WTC11 (cell line): ENCODE measurements around the gene HS3ST1. TPM values are rescaled to one million over a fixed set of nuclear protein-coding genes. Genes with fewer than 3 reads are reported as not detected.

ENCODE experiments used
- ATAC-seq: fragments of 200-7000 bp; cut with Tn5 transposase; 2 replicates; pipeline ENCODE4 v1.10.0; 2021; ENCODE audit warnings: mild to moderate bottlenecking, moderate library complexity
- CTCF ChIA-PET: fragments of 300-600 bp; sonication (Branson Sonifier 250); formaldehyde crosslinking; loops from one replicate; lab custom pipeline; 2021; ENCODE audit warnings: antibody characterized with exemption; lab: Charles Lee
- POLR2A ChIA-PET: fragments of 350-600 bp; sonication (Branson Sonifier 250); formaldehyde crosslinking; loops from one replicate; lab custom pipeline; 2021; ENCODE audit warnings: antibody characterized with exemption; lab: Charles Lee
- DNase-seq: peaks from one replicate; pipeline ENCODE4 v3.0.0; 2021; ENCODE audit warnings: low spot score
- H3K27ac Mint-ChIP-seq: 2 replicates; pipeline ENCODE4 v1.8.0; 2021; ENCODE audit warnings: mixed read lengths
- H3K27me3 Mint-ChIP-seq: 2 replicates; pipeline ENCODE4 v1.8.0; 2021; ENCODE audit warnings: low read depth, mild to moderate bottlenecking, moderate library complexity, mixed read lengths
- H3K36me3 Mint-ChIP-seq: 2 replicates; pipeline ENCODE4 v1.8.0; 2021; ENCODE audit warnings: mixed read lengths
- H3K4me1 Mint-ChIP-seq: 2 replicates; pipeline ENCODE4 v1.8.0; 2022; ENCODE audit warnings: mixed read lengths
- H3K4me3 Mint-ChIP-seq: 2 replicates; pipeline ENCODE4 v1.8.0; 2021; ENCODE audit warnings: mild to moderate bottlenecking, moderate library complexity, mixed read lengths
- H3K9me3 Mint-ChIP-seq: 2 replicates; pipeline ENCODE4 v1.8.0; 2021; ENCODE audit warnings: mixed read lengths
- CTCF ChIP-seq: fragments of 200-600 bp; IDR thresholded peaks from 2 replicates; pipeline ENCODE4 v1.8.0; 2022; ENCODE audit warnings: antibody characterized with exemption
- E2F5 ChIP-seq: sonication (generic); formaldehyde crosslinking; IDR thresholded peaks from 2 replicates; pipeline ENCODE4 v1.8.1; 2022; ENCODE audit warnings: mild to moderate bottlenecking, moderate library complexity, missing genetic modification reagents
- IRF1 ChIP-seq: sonication (generic); formaldehyde crosslinking; IDR thresholded peaks from 2 replicates; pipeline ENCODE4 v1.8.0; 2023; ENCODE audit warnings: missing genetic modification reagents
- MLX ChIP-seq: sonication (generic); formaldehyde crosslinking; IDR thresholded peaks from 2 replicates; pipeline ENCODE4 v1.8.1; 2023; ENCODE audit warnings: mild to moderate bottlenecking, missing genetic modification reagents, moderate library complexity
- PREB ChIP-seq: sonication (generic); formaldehyde crosslinking; IDR thresholded peaks from 2 replicates; pipeline ENCODE4 v1.8.1; 2022; ENCODE audit warnings: mild to moderate bottlenecking, missing genetic modification reagents, moderate library complexity, borderline replicate concordance
- ZBTB43 ChIP-seq: sonication (generic); formaldehyde crosslinking; IDR thresholded peaks from 2 replicates; pipeline ENCODE4 v1.8.1; 2023; ENCODE audit warnings: mild to moderate bottlenecking, missing genetic modification reagents
- ZNF423 ChIP-seq: fragments of 250-450 bp; sonication (Bioruptor Pico); IDR thresholded peaks from 2 replicates; pipeline ENCODE4 v2.1.2; 2022; ENCODE audit warnings: mild to moderate bottlenecking, moderate library complexity
- ZNF532 ChIP-seq: fragments of 250-450 bp; sonication (Bioruptor Pico); IDR thresholded peaks from 2 replicates; pipeline ENCODE4 v1.9.0; 2021; ENCODE audit warnings: mild to moderate bottlenecking, borderline replicate concordance
- total RNA-seq: library from RNA; stranded (reverse); gene quantifications from 3 replicates; pipeline ENCODE4 v1.2.3, GENCODE V29; 2021

HS3ST1 gene
- total RNA-seq, 1 experiment from 2014 or later, result 0.52 TPM

GRCh38 chr4:11440481-11441193 is 11.9 kb upstream of the HS3ST1 start (continued):
- TF ChIP-seq IRF1, result no peak
- TF ChIP-seq MLX (CRISPR knock-in tag), result no peak

- H3K27me3 Mint-ChIP-seq, result no peaks in the 10 kb centered on the region
- ATAC-seq (no peak), DNase-seq (no peak)
- H3K4me3 Mint-ChIP-seq, result no peak overlapping the region
- CTCF ChIA-PET, result no interaction called here
- H3K36me3 Mint-ChIP-seq, result peaks cover 40% of the 10 kb centered on the region
- no peak overlapping the region for H3K27ac Mint-ChIP-seq
- peaks cover 71% of the 10 kb centered on the region for H3K9me3 Mint-ChIP-seq
- POLR2A ChIA-PET, result no interaction called here
- H3K4me1 Mint-ChIP-seq, result peaks cover 7% of the 10 kb centered on the region
- no peak for TF ChIP-seq E2F5 (CRISPR knock-in tag)
- no peak for TF ChIP-seq CTCF
- no peak for TF ChIP-seq ZNF423 (CRISPR knock-in tag)
- no peak for TF ChIP-seq ZNF532
- TF ChIP-seq, all 79 proteins: peak for 0
Observed at GRCh38 chr4:11439836-11440235, 11.1 kb upstream of the HS3ST1 start.

GRCh38 chr4:11438647-11439046 is 10.0 kb upstream of the HS3ST1 start:
- POLR2A ChIA-PET, result no interaction called here
- no peak for DNase-seq
- Mint-ChIP-seq H3K9me3 (peaks cover 68% of the 10 kb centered on the region), H3K4me3 (no peak overlapping the region), H3K27me3 (no peaks in the 10 kb centered on the region), H3K4me1 (peaks cover 7% of the 10 kb centered on the region), H3K27ac (no peak overlapping the region), H3K36me3 (peaks cover 43% of the 10 kb centered on the region)
- ATAC-seq, result no peak
- no peak for TF ChIP-seq MLX (CRISPR knock-in tag)
- CTCF ChIA-PET, result no interaction called here

- Mint-ChIP-seq H3K9me3 (peaks cover 67% of the 10 kb centered on the region), H3K36me3 (peaks cover 40% of the 10 kb centered on the region), H3K27me3 (no peaks in the 10 kb centered on the region), H3K4me3 (no peak overlapping the region), H3K4me1 (peaks cover 10% of the 10 kb centered on the region), H3K27ac (no peak overlapping the region)
- POLR2A ChIA-PET, result no interaction called here
- CTCF ChIA-PET, result no interaction called here
- DNase-seq (peak; percentile 22), ATAC-seq (no peak; the same call in none of the 2 replicates)
- no peak for TF ChIP-seq PREB (CRISPR knock-in tag)
- no peak for TF ChIP-seq ZBTB43 (CRISPR knock-in tag)
- TF ChIP-seq ZNF532, result no peak
Observed at GRCh38 chr4:11436673-11437072, 8.0 kb upstream of the HS3ST1 start.
